Prostate gland (tissue), 2 donors: ENCODE measurements around the gene TMEM123.

Source experiments
- CTCF ChIP-seq, 4 experiments: fragments of 200-600 bp in 2 of 4; fragments of 450-650 bp in 2 of 4; sonication (generic) in 2 of 4; IDR thresholded peaks; 1 replicate in 3 of 4; 2 replicates in 1 of 4; pipeline ENCODE4 v1.5.1; 2016 to 2019; ENCODE audit warnings: antibody characterized with exemption in 4 of 4, mild to moderate bottlenecking in 2 of 4, moderate library complexity in 2 of 4
- POLR2AphosphoS5 ChIP-seq: sonication (generic); formaldehyde crosslinking; IDR thresholded peaks from one replicate; pipeline ENCODE4 v1.6.1; 2017; ENCODE audit warnings: antibody characterized with exemption

- TF ChIP-seq CTCF (IDR thresholded peaks at IDR 0.05) = no peak
- TF ChIP-seq POLR2AphosphoS5 = no peak
Measured at GRCh38 chr11:102493524-102493923, 41.0 kb upstream of the TMEM123 start.
